Prostate gland (tissue), 2 donors: ENCODE results near the gene BBC3. TPM values are rescaled to one million over a fixed set of nuclear protein-coding genes. Genes with fewer than 3 reads are reported as not detected.

Source experiments
- DNase-seq: peaks from one replicate; pipeline ENCODE4 v3.0.0-alpha.2; 2019; ENCODE audit warnings: low spot score
- H3K27ac ChIP-seq, 2 donors: fragments of 200-600 bp; sonication (generic); 2 replicates each; pipeline ENCODE4 v1.5.1; 2017 to 2019
- H3K27me3 ChIP-seq: fragments of 200-600 bp; sonication (generic); replicated peaks from 2 replicates; pipeline ENCODE4 v1.5.1; 2019; ENCODE audit not compliant: insufficient read depth
- H3K36me3 ChIP-seq, 2 donors: fragments of 200-600 bp; sonication (generic); 1 replicate in 1 of 2; 2 replicates in 1 of 2; pipeline versions ENCODE4 v1.5.1 to v1.8.1; 2017 to 2019
- H3K4me1 ChIP-seq: fragments of 200-600 bp; sonication (generic); replicated peaks from 2 replicates; pipeline ENCODE4 v1.5.1; 2019
- H3K4me3 ChIP-seq, 2 donors: fragments of 200-600 bp; sonication (generic); 2 replicates each; pipeline ENCODE4 v1.5.1; 2017 to 2019
- H3K9me3 ChIP-seq: fragments of 200-600 bp; sonication (generic); 2 replicates; pipeline ENCODE4 v1.5.1; 2017
- CTCF ChIP-seq, 4 experiments: fragments of 200-600 bp in 2 of 4; fragments of 450-650 bp in 2 of 4; sonication (generic) in 2 of 4; IDR thresholded peaks; 1 replicate in 3 of 4; 2 replicates in 1 of 4; pipeline ENCODE4 v1.5.1; 2016 to 2019; ENCODE audit warnings: antibody characterized with exemption in 4 of 4, mild to moderate bottlenecking in 2 of 4, moderate library complexity in 2 of 4
- POLR2A ChIP-seq: fragments of 450-650 bp; IDR thresholded peaks from one replicate; pipeline ENCODE4 v1.6.1; 2016; ENCODE audit warnings: antibody characterized with exemption, mild to moderate bottlenecking
- POLR2AphosphoS5 ChIP-seq: sonication (generic); formaldehyde crosslinking; IDR thresholded peaks from one replicate; pipeline ENCODE4 v1.6.1; 2017; ENCODE audit warnings: antibody characterized with exemption
- WGBS: methylation state at CpG from one replicate; pipeline ENCODE4 v1.1.5; 2018; 5-methylcytosine and 5-hydroxymethylcytosine counted together
- intact Hi-C: fragments of 100-400 bp; cut with DNase I; formaldehyde crosslinking; loops from one replicate; pipeline ENCODE4 v1.14.2; 2022
- total RNA-seq, 2 donors: library from RNA; depleted of rRNA; stranded (reverse); fragments of >200 nt; gene quantifications; one replicate each; pipeline ENCODE4 v1.1.0, GENCODE V29; 2016

BBC3 gene
- total RNA-seq, 2 donors from 2014 or later, result 11.1 to 12.8 TPM

DNA sequence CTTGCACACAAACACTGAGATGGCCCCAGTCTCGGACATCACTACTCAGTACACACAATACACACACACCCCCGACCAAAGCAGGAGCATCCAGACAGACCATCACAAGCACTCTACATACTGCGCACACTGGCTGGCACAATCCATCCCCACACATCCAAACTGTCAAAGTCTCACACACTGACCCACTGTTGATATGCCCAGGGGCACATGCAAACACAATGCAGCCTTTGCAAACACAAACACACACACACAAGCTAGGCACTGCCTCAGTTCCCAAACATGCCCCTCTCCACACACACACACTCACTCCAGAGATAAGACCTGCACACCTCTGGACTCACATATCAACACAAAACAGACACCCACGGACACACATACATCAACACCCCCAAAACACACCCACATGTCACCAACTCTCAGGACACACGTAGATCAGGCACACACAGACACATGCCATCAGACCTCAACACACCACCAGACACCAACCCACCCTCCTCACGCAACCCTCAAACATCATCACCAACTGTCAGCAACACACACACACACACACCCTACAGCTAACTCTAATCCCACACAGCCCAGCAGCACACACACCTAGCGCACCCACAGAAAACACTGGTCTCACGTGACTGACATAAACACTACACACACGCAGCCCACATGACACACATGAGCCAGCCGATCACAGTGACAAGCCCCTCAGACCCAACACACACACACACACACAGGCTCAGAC, 1.9 kb downstream of the BBC3 start:
- peaks cover 12% of the 10 kb centered on the region for H3K4me1 ChIP-seq
- intact Hi-C loops, result no loop called here
- H3K9me3 ChIP-seq, result no peaks in the 10 kb centered on the region
- 34% methylated on average over 10 of the region's 10 CpGs for WGBS
- TF ChIP-seq CTCF (IDR thresholded peaks at IDR 0.05) (no peak), POLR2A (no peak), POLR2AphosphoS5 (no peak)
- DNase-seq, result no peak
- H3K27me3 ChIP-seq, result no peaks in the 10 kb centered on the region
- H3K27ac ChIP-seq, result peak overlapping the region; percentile 98 to 99
- H3K36me3 ChIP-seq, result no peaks in the 10 kb centered on the region
- peak overlapping the region in 1 of 2 donors; percentile 85 for H3K4me3 ChIP-seq

DNA sequence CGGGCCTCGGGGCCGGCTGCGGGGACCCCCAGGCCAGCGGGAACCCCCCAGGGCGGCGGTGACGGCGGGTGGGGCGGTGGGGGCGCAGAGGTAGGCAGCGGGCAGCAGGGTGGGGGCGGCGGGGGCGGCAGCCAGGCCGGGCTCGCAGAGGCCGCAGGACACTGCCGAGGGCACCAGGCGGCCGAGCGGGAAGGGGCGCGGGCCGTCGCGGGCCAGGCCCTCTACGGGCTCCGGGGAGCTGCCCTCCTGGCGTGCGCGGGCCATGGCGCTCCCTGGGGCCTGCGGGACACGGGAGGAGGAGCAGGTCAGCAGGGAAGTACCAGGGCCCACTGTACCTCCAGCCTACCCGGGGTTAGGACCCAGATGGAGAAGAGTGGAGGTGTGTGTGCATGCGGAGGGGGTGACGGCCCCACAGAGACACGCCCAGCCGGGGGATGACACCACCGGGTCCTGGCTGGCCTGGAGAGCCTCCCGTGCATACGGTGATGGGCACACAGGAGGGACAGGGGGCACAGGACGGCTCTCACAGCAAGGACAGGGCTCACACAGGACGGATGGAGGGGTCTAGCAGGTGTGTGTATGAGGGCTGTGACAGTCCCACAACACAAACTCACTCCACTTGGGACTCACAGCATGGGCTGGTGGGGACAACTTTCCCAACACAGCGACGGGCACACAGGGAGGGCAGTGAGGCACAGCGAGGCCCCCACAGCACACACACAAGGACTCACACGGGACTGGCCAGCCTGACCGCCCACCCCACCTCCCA, 2.6 kb downstream of the BBC3 start:
- H3K27ac ChIP-seq, result peak overlapping the region; percentile 98 to 99
- 5% methylated on average over 48 of the region's 50 CpGs for WGBS
- TF ChIP-seq CTCF (IDR thresholded peaks at IDR 0.05) (no peak), POLR2AphosphoS5 (no peak), POLR2A (no peak)
- H3K9me3 ChIP-seq, result no peaks in the 10 kb centered on the region
- H3K36me3 ChIP-seq, result no peaks in the 10 kb centered on the region
- peaks cover 12% of the 10 kb centered on the region for H3K4me1 ChIP-seq
- no peaks in the 10 kb centered on the region for H3K27me3 ChIP-seq
- no peak for DNase-seq
- intact Hi-C loops, result no loop called here
- peak overlapping the region; percentile 32 to 45 for H3K4me3 ChIP-seq

DNA sequence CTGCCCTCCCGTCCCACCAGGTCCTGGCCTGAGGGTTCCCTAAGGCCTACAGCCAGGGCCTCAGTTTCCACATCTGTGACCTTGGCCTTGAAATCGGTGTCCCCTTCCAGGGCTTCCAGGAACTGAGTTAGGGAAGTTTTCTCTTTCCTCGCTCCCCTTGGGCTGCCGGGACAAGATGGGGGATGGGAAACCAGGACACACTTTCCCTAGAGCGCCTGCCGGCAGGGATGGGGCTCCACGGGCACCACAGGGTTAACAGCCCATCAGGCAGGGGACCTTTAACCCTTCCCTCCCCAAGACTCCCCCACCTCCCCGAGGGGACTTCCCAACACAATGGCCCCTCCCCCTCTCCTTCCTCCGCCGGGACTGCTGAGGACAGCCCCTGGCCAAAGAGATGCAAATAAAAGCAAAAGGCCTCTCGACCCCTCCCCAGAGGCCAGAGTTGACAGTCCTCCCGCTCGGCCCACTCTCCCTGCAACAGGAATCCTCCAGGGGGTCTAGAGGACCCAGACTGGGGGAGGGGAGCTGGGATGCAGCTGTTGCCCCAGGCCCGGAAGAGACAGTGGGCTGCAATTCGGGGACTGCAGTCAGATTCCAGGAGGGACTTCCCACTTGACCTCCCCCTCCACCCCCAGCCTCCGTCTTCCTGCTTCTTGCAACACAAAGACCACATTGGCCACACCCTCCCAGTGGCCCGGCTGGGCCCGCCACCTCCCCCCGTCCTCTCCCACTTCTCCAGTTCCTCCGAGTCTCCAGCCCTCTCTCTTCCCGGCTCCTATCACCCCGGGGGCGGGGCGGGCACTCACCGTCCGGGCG, 3.4 kb downstream of the BBC3 start:
- 7% methylated on average over 27 of the region's 27 CpGs for WGBS
- intact Hi-C loops, result no loop called here
- H3K27me3 ChIP-seq, result no peaks in the 10 kb centered on the region
- H3K9me3 ChIP-seq, result no peaks in the 10 kb centered on the region
- H3K4me3 ChIP-seq, result peak overlapping the region; percentile 32 to 45
- no peaks in the 10 kb centered on the region for H3K36me3 ChIP-seq
- TF ChIP-seq POLR2A (peak; percentile 69), CTCF (IDR thresholded peaks at IDR 0.05) (no peak), POLR2AphosphoS5 (peak; percentile 45)
- peaks cover 12% of the 10 kb centered on the region for H3K4me1 ChIP-seq
- H3K27ac ChIP-seq, result peak overlapping the region; percentile 98 to 99
- DNase-seq, result peak; percentile 80

- Histone ChIP-seq H3K27ac (peak overlapping the region; percentile 98 to 99), H3K9me3 (no peaks in the 10 kb centered on the region), H3K4me1 (peaks cover 12% of the 10 kb centered on the region), H3K36me3 (no peaks in the 10 kb centered on the region), H3K4me3 (peak overlapping the region; percentile 45 to 46), H3K27me3 (no peaks in the 10 kb centered on the region)
- no peak for DNase-seq
- intact Hi-C loops, result no loop called here
- WGBS, result 15% methylated on average over 39 of the region's 56 CpGs
- TF ChIP-seq POLR2AphosphoS5, result peak; percentile 51
- TF ChIP-seq POLR2A, result peak; percentile 43
- no peak for TF ChIP-seq CTCF (IDR thresholded peaks at IDR 0.05)
Observed at GRCh38 chr19:47226426-47227351, 4.3 kb downstream of the BBC3 start.
